Nephron (organoid): ENCODE results near the gene PYCR2.
"Not testable (repeated sequence)": the region's sequence is repeated elsewhere in the genome, so short reads cannot be mapped to it uniquely, and the experiment has no call there.

Experiments
- H3K27ac Mint-ChIP-seq, 3 experiments: 2 replicates each; pipeline ENCODE4 v1.8.0; 2020; ENCODE audit warnings: mixed read lengths in 3 of 3, mild to moderate bottlenecking in 2 of 3, moderate library complexity in 1 of 3
- H3K27me3 Mint-ChIP-seq: 2 replicates; pipeline ENCODE4 v1.8.0; 2021; ENCODE audit warnings: low read depth, mild to moderate bottlenecking, moderate library complexity, mixed read lengths
- H3K36me3 Mint-ChIP-seq: 2 replicates; pipeline ENCODE4 v1.8.0; 2020; ENCODE audit warnings: low read depth, mixed read lengths
- H3K4me1 Mint-ChIP-seq: 2 replicates; pipeline ENCODE4 v1.8.0; 2020; ENCODE audit warnings: mixed read lengths
- H3K4me3 Mint-ChIP-seq, 3 experiments: 2 replicates each; pipeline ENCODE4 v1.8.0; 2020; ENCODE audit warnings: mild to moderate bottlenecking in 3 of 3, mixed read lengths in 3 of 3, moderate library complexity in 2 of 3
- H3K9me3 Mint-ChIP-seq: 2 replicates; pipeline ENCODE4 v1.8.0; 2020; ENCODE audit warnings: mixed read lengths
- CTCF ChIP-seq, 3 experiments: fragments of 200-600 bp; sonication (generic); IDR thresholded peaks; one replicate each; pipeline ENCODE4 v1.5.0; 2021; ENCODE audit warnings: antibody characterized with exemption in 3 of 3; ENCODE audit not compliant: unreplicated experiment in 3 of 3

PYCR2 gene

DNA sequence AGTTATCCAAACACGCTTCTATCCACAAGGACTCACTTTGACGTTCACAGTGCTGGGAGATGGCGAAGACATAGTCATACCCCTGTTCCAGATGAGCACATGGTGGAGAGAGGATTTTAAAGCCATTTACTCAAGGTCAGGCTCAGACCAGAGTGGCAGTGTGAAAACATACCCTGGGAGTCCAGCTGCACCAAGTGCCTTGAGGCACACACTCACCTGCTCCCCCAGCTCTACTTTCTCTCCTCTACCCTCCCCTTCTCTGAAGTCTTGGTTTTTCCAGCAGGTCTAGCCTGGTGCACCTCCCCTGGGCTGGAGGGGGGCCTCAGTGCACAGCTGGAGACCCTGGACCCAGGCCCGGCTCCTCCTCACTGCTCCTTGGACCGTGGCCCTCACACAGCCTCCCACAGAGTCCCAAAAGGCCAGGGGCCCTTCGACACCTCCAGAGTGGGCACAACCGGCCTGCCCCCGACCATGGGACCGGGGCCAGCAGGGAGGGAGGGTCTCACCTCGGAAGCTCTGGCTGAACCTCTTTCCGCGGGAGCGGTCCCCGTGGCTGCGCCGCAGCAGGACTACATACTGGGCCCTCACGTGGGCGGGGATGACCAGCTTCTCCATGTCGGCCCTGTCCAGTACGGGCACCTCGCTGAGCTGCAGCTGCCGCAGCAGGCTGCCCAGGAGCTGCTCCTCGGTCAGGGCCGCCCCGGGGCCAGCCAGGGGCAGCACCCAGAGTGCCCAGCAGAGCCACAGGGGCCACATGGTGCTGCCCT, 16.5 kb upstream of the PYCR2 start:
- Mint-ChIP-seq H3K4me1 (peaks cover 55% of the 10 kb centered on the region), H3K27ac (peak overlapping the region in 2 of 3 experiments; percentile 79 to 96), H3K4me3 (peak overlapping the region in 1 of 3 experiments; percentile 38), H3K27me3 (peaks cover 18% of the 10 kb centered on the region), H3K36me3 (no peaks in the 10 kb centered on the region), H3K9me3 (no peaks in the 10 kb centered on the region)
- TF ChIP-seq CTCF (IDR thresholded peaks at IDR 0.05; ENCODE audit: unreplicated experiment in 3 of 3) = no peak

GRCh38 chr1:225939939-225940310, 15.9 kb upstream of the PYCR2 start:
- Mint-ChIP-seq H3K4me3 (peak overlapping the region in 2 of 3 experiments; percentile 36 to 41), H3K27ac (peak overlapping the region in 2 of 3 experiments; percentile 79 to 87), H3K4me1 (peaks cover 49% of the 10 kb centered on the region), H3K27me3 (peaks cover 13% of the 10 kb centered on the region)
- not testable (repeated sequence) for H3K9me3 Mint-ChIP-seq, H3K36me3 Mint-ChIP-seq

DNA sequence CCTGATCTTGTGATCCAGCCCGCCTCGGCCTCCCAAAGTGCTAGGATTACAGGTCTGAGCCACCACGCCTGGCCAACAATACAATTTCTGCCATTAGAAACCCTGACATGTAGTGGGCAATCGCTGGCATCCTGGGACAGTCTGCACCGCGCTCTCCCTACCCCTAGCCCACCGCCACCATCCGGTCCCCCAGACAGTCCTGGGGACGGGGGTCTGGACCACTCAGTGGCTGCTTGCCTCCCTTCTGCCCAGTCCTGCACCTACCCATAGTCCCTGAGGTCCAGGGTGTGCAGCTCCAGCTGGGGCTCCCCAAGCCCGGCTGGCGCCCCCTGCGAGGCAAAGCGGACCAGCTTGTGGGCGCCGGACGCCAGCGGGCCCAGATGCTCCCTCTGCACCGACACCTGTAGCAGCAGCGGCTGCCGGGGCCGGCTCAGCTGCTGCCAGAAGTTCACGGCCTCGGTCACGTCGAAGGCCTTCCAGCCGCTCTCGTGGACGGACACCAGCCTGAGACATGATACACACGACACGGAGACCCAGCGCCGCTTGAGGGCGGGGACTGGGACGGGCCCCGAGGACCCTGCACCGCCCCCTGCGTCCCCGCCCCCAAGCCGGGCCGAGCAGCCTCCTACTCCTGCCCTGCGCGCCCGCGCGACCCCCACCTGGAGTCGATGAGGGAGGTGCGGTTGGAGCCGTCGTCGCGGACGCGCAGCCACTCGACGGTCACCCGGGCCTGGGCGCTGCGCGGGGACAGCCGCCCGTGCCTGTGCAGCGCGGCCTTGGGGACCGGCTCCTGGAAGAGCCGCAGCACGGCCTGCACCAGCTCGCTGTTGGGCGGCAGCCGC, 15.3 kb upstream of the PYCR2 start:
- not testable (repeated sequence) for H3K36me3 Mint-ChIP-seq, H3K4me3 Mint-ChIP-seq, H3K27me3 Mint-ChIP-seq, H3K9me3 Mint-ChIP-seq, H3K27ac Mint-ChIP-seq
- H3K4me1 Mint-ChIP-seq = peaks cover 45% of the 10 kb centered on the region

- peaks cover 7% of the 10 kb centered on the region for H3K27me3 Mint-ChIP-seq
- peaks cover 31% of the 10 kb centered on the region for H3K4me1 Mint-ChIP-seq
- no peaks in the 10 kb centered on the region for H3K36me3 Mint-ChIP-seq
- H3K27ac Mint-ChIP-seq = peak overlapping the region in 2 of 3 experiments; percentile 45 to 79
- no peaks in the 10 kb centered on the region for H3K9me3 Mint-ChIP-seq
- H3K4me3 Mint-ChIP-seq = no peak overlapping the region
- no peak for TF ChIP-seq CTCF (IDR thresholded peaks at IDR 0.05; ENCODE audit: unreplicated experiment in 3 of 3)
These were observed 13.3 kb upstream of the PYCR2 start for GRCh38 chr1:225937048-225937968.

- Mint-ChIP-seq H3K4me1 (peaks cover 29% of the 10 kb centered on the region), H3K4me3 (no peak overlapping the region), H3K9me3 (no peaks in the 10 kb centered on the region), H3K27me3 (peaks cover 7% of the 10 kb centered on the region), H3K36me3 (no peaks in the 10 kb centered on the region), H3K27ac (peak overlapping the region in 1 of 3 experiments; percentile 67)
- TF ChIP-seq CTCF (IDR thresholded peaks at IDR 0.05; ENCODE audit: unreplicated experiment in 3 of 3) = no peak
These were observed 12.5 kb upstream of the PYCR2 start for GRCh38 chr1:225936523-225936922.

GRCh38 chr1:225936086-225936485, 12.0 kb upstream of the PYCR2 start:
- H3K27ac Mint-ChIP-seq = peak overlapping the region in 1 of 3 experiments; percentile 67
- not testable (repeated sequence) for H3K4me3 Mint-ChIP-seq, H3K36me3 Mint-ChIP-seq, H3K9me3 Mint-ChIP-seq, H3K27me3 Mint-ChIP-seq
- H3K4me1 Mint-ChIP-seq = peaks cover 29% of the 10 kb centered on the region

GRCh38 chr1:225934711-225935110, 10.7 kb upstream of the PYCR2 start:
- H3K27ac Mint-ChIP-seq = no peak overlapping the region
- TF ChIP-seq CTCF (IDR thresholded peaks at IDR 0.05; ENCODE audit: unreplicated experiment in 3 of 3) = no peak
- H3K4me3 Mint-ChIP-seq = no peak overlapping the region
- H3K4me1 Mint-ChIP-seq = peaks cover 25% of the 10 kb centered on the region
- no peaks in the 10 kb centered on the region for H3K36me3 Mint-ChIP-seq
- no peaks in the 10 kb centered on the region for H3K27me3 Mint-ChIP-seq
- H3K9me3 Mint-ChIP-seq = no peaks in the 10 kb centered on the region
